ENCODE measurements around the gene PDZD8.

The PDZD8 gene

GRCh38 chr10:117398029-117398428 lies 22.8 kb upstream of the PDZD8 start:
- DNase-seq: no peak

DNA sequence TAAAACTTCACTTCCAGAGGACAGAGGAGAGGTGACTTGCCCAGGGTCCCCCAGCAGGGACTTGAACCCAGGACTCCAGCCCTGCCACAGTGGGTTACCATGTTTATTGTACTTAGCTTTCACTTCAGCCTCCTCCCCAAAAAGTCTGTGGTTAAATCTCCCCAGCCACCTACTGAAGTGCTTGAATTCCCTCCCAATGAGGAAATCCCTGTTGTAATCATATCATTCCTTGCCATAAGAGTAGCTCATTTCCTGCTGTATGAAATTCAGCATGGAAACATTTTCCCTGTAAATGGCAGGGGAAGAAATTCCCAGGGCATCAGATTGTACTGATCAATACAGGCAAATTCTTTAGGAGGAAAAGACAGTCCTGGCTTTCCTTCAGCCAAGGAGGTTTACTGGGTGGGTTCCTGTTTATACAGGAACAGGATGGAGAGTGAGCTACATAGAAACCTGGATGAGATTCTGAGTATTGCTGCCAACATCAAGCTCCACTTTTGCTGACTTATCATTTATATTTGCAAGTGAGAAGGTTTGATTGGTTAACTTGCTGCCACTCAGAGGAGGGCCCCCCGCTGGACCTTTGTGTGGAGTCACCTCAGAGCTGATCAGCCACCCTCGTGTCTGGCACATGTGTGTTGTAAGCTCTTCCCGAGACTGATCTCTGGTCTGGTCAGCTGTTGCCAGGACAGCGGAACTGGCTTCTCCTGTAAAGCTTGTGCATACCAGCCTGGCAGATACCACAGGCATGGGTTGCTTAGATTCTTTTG lies 16.4 kb upstream of the PDZD8 start:
- DNase-seq: peak; percentile 40

DNA sequence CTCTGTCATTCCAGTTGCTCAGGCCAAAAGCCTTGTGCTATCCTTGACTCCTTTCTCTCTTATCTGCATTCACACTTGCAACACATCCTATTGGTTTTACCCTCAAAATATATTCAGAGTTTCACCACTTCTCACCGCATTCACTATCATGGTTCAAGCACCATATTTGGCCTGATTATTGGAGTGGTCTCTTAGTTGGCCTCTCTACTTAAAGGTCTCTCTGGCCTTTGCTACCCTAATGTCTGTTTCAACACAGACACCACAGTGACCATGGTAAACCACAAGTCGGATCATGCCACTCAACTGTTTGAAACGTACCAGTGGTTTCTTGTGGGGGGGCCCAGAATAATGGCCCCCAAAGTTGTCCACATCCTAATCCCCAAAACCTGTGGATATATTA lies 15.2 kb upstream of the PDZD8 start:
- no peak for DNase-seq

DNA sequence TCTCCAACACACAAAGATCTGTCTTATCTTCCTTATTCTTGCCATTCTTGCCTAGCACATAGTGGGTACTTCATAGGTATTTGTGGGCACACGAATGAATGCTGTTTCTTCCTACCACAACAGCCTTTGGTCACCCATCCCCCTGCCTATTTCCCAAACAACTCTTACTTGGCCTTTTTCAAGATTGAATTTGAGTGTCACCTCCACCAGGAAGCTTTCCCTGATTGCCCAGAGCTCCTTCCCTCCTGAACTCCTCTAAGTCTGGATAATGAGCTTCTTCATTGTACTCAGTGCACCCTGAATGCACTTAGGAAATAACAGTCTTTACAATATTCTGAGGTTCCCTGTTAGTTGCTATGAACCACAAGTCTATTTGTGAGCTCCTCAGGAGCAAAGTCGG lies 11.6 kb upstream of the PDZD8 start:
- DNase-seq: no peak

DNA sequence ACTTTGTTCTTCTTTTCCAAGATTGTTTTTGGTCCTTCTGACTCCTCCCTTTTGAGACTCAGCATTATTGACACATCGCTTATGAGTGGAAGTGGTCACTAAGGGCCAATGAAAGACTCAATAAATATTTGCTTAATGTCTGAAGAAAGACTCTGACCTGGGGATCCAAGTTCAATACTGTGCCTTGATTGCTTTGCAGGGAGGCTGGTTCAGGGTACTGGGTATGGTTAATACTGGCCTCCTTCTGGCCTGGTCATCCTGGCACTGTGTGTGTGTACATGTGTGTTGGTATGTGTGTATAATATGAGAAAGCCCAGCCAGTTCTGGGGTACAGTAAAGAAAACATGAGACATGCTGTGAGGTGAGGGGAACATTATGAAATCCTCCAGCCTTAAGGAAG lies 7.6 kb upstream of the PDZD8 start:
- DNase-seq: no peak

DNA sequence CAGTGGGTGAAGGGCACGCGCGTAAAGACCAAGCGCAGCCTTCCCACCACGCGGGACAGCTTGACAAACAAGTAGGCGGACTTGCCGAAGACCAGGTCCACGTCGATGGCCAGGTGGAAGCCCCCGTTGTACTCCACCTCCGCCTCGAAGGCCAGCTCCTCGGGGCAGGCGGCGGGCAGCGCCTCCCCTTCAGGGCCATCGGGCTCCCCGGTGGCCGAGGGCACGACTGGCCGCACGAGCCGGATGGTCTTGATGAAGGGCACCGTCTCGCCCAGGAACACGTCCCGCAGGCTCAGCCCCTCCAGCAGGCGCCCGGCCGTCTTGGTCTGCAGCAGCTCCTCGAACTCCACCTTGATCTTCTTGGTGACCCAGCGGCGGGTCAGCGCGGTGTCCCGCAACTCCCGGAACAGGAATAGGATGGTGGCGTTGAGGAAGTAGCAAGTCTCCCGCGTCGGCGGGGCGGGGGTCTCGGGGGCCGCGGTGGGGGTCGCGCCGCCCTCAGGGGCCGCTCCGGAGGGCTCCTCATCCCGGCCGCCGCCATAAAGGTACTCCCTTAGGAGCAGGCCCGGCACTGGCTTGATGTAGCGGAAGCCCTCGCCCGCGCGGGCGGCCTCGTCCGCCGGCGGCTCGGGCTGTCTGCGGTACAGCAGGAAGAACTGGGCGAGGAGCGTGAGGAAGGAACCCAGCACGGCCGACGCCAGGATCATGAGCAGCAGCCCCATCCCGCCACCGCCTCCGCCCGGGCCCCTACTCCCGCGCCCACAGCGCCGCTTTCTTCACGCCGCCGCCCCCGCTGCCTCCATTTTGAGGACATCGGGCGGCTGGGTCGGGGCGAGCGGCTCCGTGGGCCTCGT lies 507 bp downstream of the PDZD8 start:
- DNase-seq: no peak

GRCh38 chr10:117373823-117374505 lies 1.3 kb downstream of the PDZD8 start:
- peak; percentile 47 for DNase-seq

DNA sequence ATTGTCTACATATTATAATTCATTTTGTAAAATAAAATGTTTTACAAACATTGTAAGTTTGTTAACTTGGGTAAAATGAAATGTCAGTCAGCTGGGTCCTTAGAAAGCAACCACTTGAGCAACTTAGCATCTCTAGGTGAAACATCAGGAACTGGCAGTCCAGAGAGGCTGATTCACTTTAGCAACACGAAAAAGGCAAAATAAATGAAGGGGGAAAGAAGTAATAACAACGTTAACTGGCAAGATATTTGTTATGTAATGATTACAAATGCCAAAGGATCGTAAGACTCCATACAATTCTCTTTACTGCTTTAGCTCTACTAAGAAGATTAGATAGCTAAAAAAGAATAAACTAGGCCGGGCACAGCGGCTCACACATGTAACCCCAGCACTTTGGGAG lies 5.0 kb downstream of the PDZD8 start:
- peak; percentile 37 for DNase-seq

- DNase-seq: no peak
These were observed 7.5 kb downstream of the PDZD8 start for GRCh38 chr10:117367718-117368117.

- no peak for DNase-seq
These were observed 8.5 kb downstream of the PDZD8 start for GRCh38 chr10:117366741-117367140.

DNA sequence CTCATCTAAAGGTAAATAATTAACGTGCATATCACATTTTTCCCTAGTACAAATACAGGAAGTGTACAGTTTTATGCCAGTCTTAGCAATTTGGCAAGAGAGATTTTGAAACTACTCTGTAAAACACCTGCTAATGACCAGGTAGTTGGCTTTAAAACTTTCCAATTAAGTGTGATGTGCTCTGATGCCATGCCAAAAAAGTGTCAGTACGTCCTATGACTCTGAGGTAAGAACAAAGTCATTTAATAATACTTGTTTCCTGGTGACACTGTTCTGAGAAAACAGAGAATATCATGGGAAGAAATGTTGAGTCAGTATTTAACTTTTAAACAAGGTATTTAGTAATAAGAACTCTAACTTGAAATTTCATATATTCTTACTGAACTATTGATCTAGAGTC lies 9.6 kb downstream of the PDZD8 start:
- no peak for DNase-seq

DNA sequence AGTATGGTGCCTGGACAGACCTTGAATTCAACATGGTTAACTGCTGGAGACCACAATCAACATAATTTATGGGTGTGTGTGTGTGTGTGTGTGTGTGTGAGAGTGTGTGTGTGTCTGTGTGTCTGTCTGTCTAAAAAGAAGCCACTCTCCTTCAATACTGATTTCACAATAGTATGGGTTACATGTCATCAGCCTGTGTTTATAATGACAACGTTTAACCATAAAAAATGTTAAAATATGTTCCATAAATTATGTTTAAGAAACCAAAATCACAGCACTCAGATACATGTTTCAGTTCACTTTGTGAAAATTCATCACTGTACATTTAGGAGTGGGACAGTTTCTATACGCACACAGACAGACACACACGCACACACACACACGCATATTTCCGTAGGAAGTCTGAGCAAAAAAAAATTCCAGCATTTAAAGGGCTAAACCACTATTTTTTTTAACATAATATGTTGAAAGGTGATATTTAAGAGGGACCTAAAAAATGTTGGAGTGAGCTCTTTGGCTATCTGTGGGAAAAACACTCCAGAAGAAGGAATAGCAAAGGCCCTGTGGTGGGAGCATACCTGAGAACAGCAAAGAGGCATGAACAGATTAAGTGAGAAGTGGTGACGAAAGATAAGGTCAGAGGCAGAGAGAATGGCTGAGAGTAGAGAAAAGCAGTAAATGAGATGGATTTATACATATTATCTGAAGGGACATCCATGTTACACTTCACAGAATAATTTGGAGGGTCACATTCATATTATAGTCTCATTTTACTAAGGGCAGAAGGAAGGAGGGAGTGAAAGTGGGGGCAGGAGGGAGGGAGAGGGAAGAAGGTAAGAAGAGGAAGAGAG lies 10.9 kb downstream of the PDZD8 start:
- DNase-seq: peak; percentile 43

DNA sequence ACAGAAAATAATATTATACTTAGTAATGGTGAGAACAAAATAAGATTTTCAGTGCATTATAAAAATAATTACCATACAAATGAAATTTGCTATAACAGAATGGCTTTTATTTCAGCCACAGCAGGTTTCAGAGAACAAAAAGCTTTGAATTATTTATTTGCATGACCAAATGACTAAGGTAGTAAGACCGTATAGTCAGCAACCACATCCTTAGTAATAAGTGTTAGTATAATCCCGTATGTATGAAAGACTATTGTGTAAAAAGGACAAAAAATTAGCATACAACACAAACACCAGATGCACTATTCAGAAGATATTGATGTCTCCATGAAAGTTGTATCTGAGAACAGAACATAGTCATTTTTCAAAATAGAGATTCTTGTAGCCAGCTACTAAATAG lies 12.2 kb downstream of the PDZD8 start:
- peak; percentile 50 for DNase-seq

- DNase-seq: peak; percentile 64
These were observed 12.9 kb downstream of the PDZD8 start for GRCh38 chr10:117362313-117362712.

DNA sequence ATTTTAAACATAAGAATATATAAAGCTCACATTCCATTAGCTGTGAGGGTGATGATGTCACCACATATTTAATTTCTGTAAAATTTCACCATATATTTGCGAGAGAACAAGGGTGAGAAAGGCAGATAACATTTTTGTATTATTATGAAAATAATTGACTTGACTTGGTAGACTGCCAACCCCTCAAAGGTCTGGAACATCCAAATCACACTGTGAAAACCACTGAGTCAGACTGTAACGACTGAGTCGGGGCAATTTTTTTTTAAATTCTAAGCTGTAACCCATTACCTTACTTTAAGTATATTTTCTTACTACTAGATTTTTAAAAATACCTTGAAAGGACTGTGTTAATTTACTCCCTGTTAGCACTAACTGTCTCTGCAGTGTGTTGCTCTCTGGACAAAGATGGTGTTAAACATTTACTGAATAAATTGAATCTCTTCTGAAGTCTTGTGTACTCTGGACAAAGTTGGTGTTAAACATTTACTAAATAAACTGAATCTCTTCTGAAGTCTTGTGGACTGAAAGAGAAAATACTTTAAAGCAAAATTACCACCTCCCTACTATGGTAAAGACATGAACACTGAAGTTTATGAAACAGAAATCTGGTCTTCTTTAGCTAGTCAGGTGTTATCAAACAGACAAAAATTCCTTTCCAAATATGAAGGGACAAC lies 14.1 kb downstream of the PDZD8 start:
- DNase-seq: peak; percentile 72

GRCh38 chr10:117360016-117360415 lies 15.2 kb downstream of the PDZD8 start:
- DNase-seq: no peak

DNA sequence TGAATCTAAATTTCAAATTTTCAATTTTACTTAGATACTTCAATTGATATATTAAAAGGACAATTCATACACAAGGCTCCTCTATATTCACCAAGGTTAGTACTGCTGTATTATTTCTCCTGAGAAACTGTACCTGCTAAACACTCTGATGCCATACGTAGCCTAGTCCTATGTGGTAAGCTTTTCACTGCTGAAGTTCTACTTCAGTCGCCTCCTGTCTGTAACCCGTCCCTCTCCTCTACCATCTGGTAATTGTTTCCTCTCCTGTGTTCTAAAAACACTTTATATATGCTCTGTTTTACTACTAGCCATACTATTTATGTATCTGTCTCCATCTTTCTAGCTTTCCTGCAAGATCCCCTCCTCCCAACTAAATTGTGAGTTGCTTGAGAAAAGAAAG lies 20.2 kb downstream of the PDZD8 start:
- DNase-seq: no peak

DNA sequence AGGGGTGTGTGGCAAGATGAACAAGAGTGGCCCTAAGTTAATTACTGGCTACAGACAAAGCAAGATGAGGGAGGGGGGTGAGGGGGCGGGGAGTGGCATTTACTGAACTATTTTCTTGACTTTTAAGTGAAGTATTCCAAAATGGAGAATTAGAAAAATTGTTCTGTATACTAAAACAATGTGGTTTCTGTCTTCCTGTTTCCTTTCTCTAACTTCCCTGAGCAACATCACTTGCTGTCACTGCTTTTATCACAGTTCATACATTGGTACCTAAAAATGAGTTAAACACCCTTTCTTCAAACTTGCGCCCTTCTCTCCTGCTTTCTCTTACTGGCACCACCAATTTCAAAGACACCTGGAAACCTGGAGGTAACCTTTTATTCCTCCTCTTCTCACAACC lies 21.6 kb downstream of the PDZD8 start:
- DNase-seq: no peak

DNA sequence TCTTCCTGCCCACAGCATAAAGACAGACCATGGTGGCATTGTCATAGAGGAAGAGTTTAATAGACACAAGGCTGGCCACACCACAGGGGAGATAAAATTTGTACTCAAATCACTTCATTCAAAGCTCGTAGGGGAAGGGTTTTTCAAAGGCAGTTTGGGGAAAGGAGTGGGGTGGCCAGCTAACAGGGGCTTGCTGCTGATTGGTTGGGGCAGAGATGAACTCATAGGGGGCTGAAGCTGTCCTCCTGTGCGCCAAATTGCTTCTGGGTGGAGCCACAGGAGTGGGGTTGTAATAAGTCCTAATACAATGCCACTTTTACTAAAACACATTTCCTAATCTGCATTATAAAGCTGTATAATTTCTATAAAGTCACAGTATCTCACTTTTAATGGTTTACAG lies 22.5 kb downstream of the PDZD8 start:
- no peak for DNase-seq

DNA sequence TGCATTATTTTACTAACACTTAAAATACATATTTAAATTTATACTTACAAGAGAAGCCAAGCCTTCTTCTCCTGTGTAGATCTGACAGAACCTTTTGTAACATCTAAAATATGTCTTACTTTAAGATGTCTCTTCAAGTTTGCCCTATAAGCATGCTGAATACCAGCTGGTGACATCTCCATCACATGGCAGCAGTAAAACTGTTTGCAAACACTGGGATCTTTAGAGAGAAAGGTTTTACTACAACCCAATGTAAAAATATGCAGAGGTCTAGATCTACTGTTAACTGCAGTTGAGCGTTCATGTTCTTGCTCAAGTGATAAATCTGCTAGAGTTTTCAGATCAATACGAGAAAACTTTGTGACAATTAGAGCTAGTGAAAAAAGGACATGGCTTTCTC lies 23.2 kb downstream of the PDZD8 start:
- DNase-seq: no peak

- no peak for DNase-seq
These were observed 23.7 kb downstream of the PDZD8 start for GRCh38 chr10:117351558-117351957.

- DNase-seq: no peak
These were observed 24.3 kb downstream of the PDZD8 start for GRCh38 chr10:117350909-117351308.

Data from fibroblast of skin of back (primary cell).